ENCODE measurements around the gene USP53.
"Not testable (repeated sequence)": the region's sequence is repeated elsewhere in the genome, so short reads cannot be mapped to it uniquely, and the experiment has no call there.

USP53 gene

GRCh38 chr4:119228406-119228805 is 15.9 kb downstream of the USP53 start:
- no peak for DNase-seq (ENCODE audit: low read depth in 2 of 2)

GRCh38 chr4:119229908-119230687 is 17.6 kb downstream of the USP53 start:
- no peak for DNase-seq (ENCODE audit: low read depth in 2 of 2)

GRCh38 chr4:119231491-119231890 is 19.0 kb downstream of the USP53 start:
- no peak for DNase-seq (ENCODE audit: low read depth in 2 of 2)

DNA sequence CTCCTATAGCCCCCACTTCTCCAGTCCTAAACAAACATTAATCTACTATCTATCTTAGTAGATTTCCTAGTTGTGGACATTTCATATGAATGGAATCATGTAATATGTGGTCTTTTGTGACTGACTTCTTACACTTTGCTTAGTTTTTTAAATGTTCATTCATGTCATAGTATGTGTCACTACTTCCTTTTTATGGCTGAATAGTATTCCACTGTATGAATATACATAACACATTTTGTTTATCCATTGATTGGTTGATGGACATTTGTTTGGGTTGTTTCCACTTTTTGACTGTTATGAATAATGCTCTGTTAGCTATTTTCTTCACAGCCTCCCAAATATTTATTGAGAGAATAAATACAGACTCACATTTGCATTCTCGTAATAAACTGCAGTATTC is 19.8 kb downstream of the USP53 start:
- DNase-seq (ENCODE audit: low read depth in 2 of 2), result no peak

DNA sequence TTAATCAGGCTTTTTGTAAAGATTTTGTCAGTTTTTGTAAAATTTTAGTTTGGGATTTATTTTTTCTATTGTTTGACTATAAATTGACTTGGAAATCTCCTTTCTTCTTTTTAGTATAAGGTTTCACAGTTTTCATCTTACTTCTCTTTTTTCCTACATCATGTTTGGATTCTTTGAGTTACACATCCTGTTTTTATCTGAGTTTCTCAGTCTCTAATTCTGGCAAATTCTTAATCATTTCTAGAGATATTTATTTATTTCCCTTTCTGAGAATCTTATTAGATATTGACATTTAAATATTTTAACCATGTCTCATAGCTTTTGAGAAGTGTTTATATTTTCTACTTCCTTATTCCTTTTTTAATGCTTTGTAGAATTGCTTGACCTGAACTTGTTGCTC is 20.7 kb downstream of the USP53 start:
- DNase-seq (ENCODE audit: low read depth in 2 of 2), result no peak

DNA sequence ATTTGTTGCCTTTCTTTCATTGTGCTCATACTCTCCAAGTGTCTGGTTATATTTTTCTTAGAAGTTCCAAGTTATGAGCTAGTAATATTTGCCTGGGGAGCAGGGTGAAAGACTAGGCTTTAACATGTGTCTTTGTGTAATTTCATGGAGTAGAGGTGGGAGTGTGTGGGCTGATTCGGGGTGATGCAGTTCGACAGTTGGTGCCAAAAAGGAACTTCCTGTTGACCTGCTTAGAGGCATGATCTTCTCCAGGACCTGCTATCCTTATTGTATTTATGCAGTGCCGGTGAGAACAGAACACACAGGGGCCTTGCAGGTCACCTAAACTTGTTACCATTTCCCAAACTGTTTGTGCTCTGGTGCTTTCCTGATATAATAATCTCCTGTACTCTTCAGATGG is 21.2 kb downstream of the USP53 start:
- no peak for DNase-seq (ENCODE audit: low read depth in 2 of 2)

GRCh38 chr4:119237201-119237600 is 24.7 kb downstream of the USP53 start:
- DNase-seq (ENCODE audit: low read depth in 2 of 2), result no peak

GRCh38 chr4:119237642-119238041 is 25.1 kb downstream of the USP53 start:
- DNase-seq (ENCODE audit: low read depth in 2 of 2), result no peak

DNA sequence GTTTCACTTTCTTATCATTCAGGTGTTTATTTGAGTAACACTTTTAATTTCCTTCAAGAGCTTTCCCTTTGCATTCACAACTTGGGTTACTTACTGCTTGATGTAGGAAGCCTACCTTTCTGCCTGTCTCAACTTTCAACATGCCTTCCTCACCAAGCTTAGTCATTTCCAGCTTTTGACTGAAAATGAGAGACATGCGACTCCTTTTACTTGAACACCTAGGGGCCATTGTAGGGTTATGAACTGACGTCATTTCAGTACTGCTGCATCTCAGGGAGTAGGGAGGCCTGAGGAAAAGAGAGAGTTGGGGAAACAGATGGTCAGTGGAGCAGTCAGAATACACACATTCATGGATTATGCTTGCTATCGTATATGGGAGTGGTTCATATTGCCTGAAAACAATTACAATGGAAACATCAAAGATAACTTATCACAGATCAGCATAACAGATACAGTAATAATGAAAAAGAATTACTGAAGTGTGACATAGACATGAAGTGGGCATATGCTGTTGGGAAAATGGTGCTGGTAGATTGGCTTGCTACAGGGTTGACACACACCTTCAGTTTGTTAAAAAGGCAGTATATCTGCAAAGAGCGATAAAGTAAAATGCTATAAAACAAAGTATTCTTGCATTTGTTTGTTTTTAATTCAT is 25.7 kb downstream of the USP53 start:
- DNase-seq (ENCODE audit: low read depth in 2 of 2), result no peak

GRCh38 chr4:119240128-119240527 is 27.6 kb downstream of the USP53 start:
- DNase-seq (ENCODE audit: low read depth in 2 of 2), result no peak

DNA sequence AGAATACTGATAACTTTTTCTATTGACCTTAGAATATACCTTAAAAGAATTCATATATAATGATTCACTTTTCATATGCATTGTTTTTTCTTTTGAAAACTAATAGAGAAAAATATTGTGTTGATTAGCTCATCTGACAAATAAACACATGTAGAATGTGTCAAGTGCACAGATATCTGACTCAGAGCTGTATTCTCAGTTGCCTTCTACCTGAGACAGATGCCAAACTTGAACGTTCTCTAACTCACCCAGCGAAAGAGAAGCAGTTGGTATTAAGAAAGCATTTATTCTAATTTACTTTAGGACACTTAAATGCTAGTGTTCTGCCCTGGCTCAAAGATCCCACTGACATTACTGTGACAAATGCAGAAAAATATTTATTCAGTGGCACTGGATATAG is 28.1 kb downstream of the USP53 start:
- no peak for DNase-seq (ENCODE audit: low read depth in 2 of 2)

DNA sequence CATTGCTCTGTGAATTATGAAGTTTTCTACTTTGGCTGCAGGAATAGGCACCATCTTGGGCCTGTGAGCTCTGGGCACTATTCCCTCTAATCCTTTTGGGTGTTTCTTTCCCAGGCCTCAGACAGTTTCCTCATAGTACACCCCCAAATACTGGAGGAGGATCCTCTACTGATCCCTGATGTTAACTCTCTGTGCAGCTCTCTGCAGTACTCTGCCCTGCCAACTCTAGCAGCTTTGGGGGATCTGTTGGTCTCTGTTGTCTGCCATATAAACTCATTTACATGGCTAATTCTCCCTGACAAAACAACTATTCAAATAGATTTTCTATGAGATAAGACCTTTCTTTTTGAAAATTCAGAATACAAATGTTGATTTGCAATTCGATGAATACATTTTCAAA is 29.9 kb downstream of the USP53 start:
- DNase-seq (ENCODE audit: low read depth in 2 of 2), result no peak

DNA sequence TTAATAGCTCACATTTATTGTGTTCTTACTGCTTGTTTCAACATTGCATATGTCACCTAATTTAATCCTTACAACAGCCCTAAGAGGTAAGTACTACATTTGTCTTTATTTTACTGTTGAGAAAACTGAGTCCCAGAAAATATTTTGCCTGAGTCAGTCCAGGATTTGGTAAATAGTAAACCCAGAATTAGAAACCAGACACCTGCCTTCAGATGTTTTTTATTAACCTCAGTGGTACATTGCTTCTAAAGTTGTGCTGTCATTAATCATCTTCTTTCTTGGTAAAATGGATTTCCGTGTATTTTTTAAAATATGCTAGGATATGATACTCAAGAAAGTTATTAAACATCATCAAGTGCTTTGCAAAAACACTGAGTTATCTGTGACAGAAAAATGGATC is 31.4 kb downstream of the USP53 start:
- DNase-seq (ENCODE audit: low read depth in 2 of 2), result no peak

DNA sequence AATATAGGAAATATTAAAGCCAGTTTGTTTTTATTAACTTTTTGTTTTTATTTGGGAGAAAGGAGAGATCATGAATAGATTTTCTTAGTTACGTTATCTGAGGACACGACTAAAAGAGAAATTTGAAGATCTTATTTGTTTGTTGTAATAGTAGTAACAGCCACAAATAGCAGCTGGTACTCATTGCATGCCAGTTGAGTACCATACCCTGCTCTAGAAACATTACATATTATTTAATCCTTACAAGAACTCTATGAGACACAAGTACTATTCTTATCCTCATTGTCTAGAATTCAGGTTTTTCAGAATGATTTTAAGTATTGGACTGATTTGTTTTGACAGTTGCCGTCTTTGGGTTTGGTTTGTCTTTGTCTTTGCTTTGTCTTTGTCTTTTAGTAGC is 31.8 kb downstream of the USP53 start:
- DNase-seq (ENCODE audit: low read depth in 2 of 2), result no peak

DNA sequence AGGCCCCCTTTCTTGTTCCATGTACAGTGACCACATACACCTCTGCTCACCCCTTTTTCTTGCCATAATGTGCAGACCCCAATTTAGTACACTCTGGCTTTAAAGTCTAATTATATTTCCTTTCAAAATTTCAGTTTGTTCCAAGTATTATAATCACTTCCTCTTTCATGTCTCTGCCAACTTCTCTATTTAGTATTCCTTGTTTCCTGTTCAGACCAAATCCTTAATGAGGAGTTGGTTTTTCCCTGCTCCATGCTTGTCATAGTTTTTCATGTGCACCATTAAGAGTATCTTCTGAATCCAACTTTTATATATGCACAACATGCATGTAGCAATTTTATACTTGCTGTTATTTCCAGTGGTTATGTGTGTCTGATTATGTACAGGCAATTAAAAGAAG is 32.3 kb downstream of the USP53 start:
- DNase-seq (ENCODE audit: low read depth in 2 of 2), result no peak

DNA sequence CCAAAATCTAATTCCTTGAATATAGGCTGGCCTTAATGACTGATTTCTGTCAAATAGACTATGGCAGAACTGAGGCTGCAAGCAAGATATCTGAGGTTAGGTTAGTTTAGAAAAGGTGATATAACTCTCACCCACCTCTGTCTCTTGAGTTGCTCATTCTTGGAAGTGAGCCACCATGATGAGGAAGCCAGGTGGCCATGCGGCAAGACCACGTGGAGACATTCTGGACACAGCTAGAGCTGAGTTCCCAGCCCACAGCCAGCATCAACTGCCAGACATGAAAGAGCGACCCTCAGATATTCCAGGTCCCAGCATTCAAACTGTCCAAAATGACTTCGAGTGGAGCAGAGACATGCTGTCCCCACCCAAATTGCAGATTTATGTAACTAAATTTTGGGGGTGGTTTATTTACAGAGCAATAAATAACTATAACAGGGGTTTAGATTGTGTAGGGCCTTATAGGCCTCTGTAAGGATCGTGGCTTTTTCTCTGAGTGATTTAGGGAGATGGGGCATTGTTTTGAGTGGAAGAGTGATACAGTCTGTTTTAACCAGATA is 33.7 kb downstream of the USP53 start:
- no peak for DNase-seq (ENCODE audit: low read depth in 2 of 2)

GRCh38 chr4:119251037-119251436 is 38.5 kb downstream of the USP53 start:
- DNase-seq (ENCODE audit: low read depth in 2 of 2), result not testable (repeated sequence)

DNA sequence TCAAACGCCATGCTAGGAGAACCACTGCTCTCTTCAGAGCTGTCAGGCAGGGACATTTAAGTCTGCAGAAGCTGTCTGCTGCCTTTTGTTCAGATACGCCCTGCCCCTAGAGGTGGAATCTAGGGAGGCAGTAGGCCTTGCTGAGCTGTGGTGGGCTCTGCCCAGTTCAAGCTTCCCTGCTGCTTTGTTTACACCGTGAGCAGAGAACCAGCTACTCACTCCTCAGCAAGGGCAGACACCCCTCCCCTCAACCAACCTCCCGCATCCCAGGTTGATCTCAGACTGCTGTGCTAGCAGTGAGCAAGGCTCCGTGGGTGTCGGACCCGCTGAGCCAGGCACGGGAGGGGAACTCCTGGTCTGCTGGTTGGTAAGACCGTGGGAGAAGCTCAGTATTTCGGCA is 42.7 kb downstream of the USP53 start:
- DNase-seq (ENCODE audit: low read depth in 2 of 2), result not testable (repeated sequence)

DNA sequence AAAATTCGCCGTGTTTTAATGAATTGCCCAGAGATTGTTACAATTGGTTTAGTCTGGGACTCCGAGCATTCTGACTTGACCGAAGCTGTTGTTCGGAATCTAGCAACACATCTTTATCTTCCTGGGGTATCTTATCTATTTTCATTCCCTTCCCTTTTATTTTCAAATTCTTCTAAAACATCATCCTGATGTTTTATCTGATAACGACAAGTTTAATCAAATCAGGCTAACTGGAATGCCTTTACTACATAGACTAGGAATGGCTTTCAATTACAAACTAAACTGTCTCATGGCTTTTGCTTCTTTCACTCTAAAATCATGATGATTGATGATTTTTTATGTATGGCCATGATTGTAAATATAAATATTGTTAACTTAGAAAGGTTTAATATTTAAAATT is 48.0 kb downstream of the USP53 start:
- DNase-seq (ENCODE audit: low read depth in 2 of 2), result no peak

- no peak for DNase-seq (ENCODE audit: low read depth in 2 of 2)
Measured at GRCh38 chr4:119261986-119262385, 49.5 kb downstream of the USP53 start.

DNA sequence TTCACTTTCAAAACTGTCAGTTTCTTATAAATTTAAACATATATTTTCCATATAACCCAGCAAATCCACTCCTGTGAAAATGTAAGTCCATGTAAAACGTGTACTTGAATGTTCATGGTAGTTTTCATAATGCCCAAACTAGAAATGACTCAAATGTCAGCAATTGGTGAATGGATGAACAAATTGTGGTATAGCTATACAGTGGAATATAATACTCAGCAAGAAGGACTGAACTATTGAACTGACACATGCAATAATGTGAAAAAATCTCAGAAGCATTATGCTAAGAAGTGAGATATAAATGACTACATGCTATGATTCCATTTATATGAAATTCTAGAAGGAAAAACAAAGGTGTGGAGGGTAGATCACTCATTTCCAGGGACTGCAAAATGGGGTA is 52.2 kb downstream of the USP53 start:
- DNase-seq (ENCODE audit: low read depth in 2 of 2), result no peak

DNA sequence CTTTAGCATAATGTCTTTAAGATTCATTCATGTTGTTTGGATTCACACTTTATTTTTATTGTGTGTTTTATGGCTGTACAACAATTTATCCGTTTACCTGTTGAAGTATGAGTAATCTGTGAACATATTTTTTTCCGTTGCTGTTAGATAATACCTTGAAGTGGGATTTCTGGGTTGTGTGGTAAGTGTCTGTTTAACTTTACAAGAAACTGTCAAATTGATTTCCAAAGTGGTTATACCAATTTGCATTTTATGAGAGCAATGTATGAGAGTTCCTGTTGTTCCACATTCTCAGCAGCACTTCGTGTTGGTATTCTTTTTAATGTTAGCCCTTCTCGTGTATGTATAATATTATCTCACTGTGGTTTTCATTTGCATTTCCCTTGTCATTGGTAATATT is 53.6 kb downstream of the USP53 start:
- no peak for DNase-seq (ENCODE audit: low read depth in 2 of 2)

DNA sequence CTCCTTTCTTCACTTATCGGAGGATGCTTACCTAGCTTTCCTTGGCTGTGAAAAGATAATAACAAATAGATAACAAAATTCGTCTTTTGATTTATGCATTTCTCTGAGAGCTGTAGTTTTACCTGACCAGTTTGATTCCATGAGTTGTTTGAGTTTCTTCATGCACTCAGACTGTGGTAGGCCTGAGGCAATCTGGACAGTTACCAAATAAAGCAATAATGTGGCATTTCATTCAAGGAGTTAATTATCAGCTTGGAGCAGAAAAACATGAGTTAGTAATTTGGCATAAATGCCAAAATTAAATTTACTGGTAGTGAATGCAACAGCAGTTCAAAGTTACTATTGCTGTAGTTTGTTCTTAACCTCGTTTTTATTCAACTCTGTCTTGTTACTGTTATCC is 56.0 kb downstream of the USP53 start:
- DNase-seq (ENCODE audit: low read depth in 2 of 2), result no peak
